Vagina (tissue), 2 donors: ENCODE data around the gene FAXDC2.

Experiments used
- POLR2A ChIP-seq, 2 donors: fragments of 450-650 bp; IDR thresholded peaks; one replicate each; pipeline ENCODE4 v1.6.1; 2017; ENCODE audit warnings: antibody characterized with exemption in 2 of 2, mild to moderate bottlenecking in 2 of 2, moderate library complexity in 2 of 2
- POLR2AphosphoS5 ChIP-seq, 2 donors: sonication (generic); formaldehyde crosslinking; IDR thresholded peaks; one replicate each; pipeline ENCODE4 v1.9.0; 2017; ENCODE audit warnings: antibody characterized with exemption in 2 of 2, mild to moderate bottlenecking in 2 of 2, low read depth in 1 of 2; ENCODE audit not compliant: insufficient read depth in 1 of 2
- TF ChIP-seq, protein P1 (sequence below), 3 experiments: fragments of 450-650 bp in 2 of 3; fragments of 200-600 bp in 1 of 3; sonication (generic) in 1 of 3; IDR thresholded peaks; one replicate each; pipeline ENCODE4 v1.5.1; 2017 to 2019; ENCODE audit warnings: antibody characterized with exemption in 3 of 3, mild to moderate bottlenecking in 2 of 3, moderate library complexity in 2 of 3

DNA sequence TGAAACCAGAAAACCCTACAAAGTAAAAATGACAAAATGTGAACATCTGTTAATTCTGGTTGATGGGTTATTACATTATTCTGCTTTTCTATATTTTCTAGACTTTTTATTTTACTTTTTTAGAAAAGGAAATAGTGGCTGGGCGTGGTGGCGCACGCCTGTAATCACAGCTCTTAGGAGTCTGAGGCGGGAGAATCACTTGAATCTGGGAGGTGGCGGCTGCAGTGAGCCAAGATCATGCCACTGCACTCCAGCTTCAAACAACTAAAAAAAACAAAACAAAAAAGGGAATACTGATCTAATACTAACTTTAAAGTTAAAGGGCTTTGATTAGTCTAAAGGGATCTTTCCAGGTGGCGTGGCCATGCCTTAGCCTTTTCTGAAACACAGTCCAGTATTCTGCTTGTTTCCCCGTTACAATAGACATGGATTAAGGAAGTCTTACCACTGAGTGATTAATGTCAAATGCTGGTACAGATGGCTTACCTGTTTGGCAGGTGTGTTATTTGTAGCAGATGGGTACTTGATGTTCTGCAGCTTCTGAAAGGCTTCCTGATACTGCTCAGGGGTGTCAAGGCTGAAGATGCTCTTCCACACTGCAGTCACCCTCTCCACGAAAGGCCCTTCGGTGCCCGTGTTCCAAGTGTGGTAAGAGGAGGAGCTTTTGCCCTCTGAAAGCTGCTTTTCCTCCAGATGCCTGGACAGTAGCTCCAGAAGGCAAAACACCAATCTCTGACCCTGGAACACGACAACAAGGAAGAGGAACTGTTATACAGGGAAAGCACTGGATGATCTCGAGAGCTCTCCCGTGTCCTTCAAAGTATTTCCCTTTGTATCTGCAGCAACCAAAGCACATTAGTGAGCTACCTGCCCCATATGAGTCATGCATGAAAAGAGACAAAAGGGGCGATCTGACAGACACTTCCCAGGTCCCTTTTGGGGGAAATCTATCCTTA is 45.5 kb upstream of the FAXDC2 start:
- TF ChIP-seq, protein P1, sequence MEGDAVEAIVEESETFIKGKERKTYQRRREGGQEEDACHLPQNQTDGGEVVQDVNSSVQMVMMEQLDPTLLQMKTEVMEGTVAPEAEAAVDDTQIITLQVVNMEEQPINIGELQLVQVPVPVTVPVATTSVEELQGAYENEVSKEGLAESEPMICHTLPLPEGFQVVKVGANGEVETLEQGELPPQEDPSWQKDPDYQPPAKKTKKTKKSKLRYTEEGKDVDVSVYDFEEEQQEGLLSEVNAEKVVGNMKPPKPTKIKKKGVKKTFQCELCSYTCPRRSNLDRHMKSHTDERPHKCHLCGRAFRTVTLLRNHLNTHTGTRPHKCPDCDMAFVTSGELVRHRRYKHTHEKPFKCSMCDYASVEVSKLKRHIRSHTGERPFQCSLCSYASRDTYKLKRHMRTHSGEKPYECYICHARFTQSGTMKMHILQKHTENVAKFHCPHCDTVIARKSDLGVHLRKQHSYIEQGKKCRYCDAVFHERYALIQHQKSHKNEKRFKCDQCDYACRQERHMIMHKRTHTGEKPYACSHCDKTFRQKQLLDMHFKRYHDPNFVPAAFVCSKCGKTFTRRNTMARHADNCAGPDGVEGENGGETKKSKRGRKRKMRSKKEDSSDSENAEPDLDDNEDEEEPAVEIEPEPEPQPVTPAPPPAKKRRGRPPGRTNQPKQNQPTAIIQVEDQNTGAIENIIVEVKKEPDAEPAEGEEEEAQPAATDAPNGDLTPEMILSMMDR (IDR thresholded peaks at IDR 0.05), result no peak
- no peak for TF ChIP-seq POLR2A (IDR thresholded peaks at IDR 0.05)
- no peak for TF ChIP-seq POLR2AphosphoS5 (IDR thresholded peaks at IDR 0.05; ENCODE audit: insufficient read depth in 1 of 2, low read depth in 1 of 2)
